ENCODE results near the gene CDH13. TPM values are rescaled to one million over a fixed set of nuclear protein-coding genes. Genes with fewer than 3 reads are reported as not detected.

Gene CDH13
- total RNA-seq, 2 donors from 2014 or later: 228 to 280 TPM

DNA sequence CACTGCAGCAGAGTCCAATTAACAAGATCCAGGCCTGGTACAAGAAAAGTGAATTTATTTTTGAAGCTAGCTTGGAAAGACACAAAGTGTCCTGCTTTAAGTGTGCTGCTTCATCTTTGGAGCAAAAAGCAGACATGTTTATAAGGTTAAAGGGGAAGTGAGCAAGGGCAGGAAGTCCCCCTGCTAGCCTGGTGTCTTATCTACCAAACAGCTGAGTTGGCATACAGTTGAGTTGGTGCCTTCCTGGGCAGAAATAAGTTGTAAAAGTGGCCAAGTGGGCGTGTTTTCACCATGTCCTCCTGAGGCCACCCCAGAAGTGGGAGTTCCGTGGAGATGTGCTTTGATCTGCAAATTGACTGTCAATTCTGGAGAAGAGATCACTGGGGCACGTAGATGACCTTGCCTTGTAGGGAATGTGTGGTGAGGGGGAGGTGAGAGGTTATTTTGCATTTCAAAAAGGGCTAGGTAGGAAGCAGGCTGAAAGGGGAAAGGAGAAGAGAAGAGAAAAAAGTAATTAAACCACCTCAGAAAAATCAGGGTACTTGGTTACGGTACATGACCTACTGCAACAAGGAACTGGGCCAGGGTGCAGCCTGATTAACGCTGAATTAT lies 1142.7 kb downstream of the CDH13 start:
- DNase-seq (ENCODE audit: low spot score): no peak
- TF ChIP-seq, protein P1, sequence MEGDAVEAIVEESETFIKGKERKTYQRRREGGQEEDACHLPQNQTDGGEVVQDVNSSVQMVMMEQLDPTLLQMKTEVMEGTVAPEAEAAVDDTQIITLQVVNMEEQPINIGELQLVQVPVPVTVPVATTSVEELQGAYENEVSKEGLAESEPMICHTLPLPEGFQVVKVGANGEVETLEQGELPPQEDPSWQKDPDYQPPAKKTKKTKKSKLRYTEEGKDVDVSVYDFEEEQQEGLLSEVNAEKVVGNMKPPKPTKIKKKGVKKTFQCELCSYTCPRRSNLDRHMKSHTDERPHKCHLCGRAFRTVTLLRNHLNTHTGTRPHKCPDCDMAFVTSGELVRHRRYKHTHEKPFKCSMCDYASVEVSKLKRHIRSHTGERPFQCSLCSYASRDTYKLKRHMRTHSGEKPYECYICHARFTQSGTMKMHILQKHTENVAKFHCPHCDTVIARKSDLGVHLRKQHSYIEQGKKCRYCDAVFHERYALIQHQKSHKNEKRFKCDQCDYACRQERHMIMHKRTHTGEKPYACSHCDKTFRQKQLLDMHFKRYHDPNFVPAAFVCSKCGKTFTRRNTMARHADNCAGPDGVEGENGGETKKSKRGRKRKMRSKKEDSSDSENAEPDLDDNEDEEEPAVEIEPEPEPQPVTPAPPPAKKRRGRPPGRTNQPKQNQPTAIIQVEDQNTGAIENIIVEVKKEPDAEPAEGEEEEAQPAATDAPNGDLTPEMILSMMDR (IDR thresholded peaks at IDR 0.05): no peak
- ATAC-seq (ENCODE audit: insufficient number of reproducible peaks, low FRiP score, low read depth): no peak
- Histone ChIP-seq H3K4me3 (no peak overlapping the region), H3K36me3 (no peaks in the 10 kb centered on the region), H3K4me1 (ENCODE audit: control insufficient read depth in 1 of 2, low read depth in 2 of 2) (peaks cover 0 to 13% of the 10 kb centered on the region in 2 donors), H3K27me3 (replicated peaks; ENCODE audit: insufficient read depth) (no peaks in the 10 kb centered on the region), H3K27ac (no peak overlapping the region), H3K9me3 (no peaks in the 10 kb centered on the region)

DNA sequence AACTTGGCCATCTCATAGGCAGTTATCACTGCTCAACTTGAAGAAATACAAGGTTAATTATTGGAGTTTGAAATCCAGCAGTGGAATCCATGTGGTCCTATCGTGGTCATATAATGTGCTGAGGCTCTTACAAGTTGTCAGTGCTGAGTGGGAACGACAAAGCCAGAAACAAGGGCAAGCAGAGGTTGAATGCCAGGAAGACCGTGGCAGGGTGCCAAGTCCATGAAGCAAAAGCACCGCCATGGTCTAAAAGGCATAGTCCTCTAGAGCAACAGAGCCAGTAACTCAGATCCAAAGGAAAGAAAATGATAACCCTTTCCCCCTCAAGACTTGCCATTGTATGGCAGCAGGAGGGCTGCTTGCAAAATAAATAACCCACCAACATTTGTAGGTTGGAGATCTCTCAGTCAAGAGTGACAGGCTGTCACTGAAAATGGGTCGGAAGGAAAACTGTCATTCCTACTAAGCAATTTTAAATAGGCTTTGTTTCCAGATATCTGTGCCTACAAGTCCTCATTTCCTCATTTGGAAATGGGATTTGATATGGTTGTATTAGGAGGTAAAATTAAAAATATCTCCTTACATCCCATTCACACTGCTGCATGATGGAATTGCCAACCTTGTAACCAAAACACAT lies 1144.7 kb downstream of the CDH13 start:
- Histone ChIP-seq H3K9me3 (no peaks in the 10 kb centered on the region), H3K27ac (no peak overlapping the region), H3K36me3 (no peaks in the 10 kb centered on the region), H3K4me3 (no peak overlapping the region), H3K27me3 (replicated peaks; ENCODE audit: insufficient read depth) (no peaks in the 10 kb centered on the region), H3K4me1 (ENCODE audit: control insufficient read depth in 1 of 2, low read depth in 2 of 2) (peaks cover 0 to 13% of the 10 kb centered on the region in 2 donors)
- ATAC-seq (ENCODE audit: insufficient number of reproducible peaks, low FRiP score, low read depth) (no peak), DNase-seq (ENCODE audit: low spot score) (peak; percentile 7)
- TF ChIP-seq, protein P1 (IDR thresholded peaks at IDR 0.05): no peak

DNA sequence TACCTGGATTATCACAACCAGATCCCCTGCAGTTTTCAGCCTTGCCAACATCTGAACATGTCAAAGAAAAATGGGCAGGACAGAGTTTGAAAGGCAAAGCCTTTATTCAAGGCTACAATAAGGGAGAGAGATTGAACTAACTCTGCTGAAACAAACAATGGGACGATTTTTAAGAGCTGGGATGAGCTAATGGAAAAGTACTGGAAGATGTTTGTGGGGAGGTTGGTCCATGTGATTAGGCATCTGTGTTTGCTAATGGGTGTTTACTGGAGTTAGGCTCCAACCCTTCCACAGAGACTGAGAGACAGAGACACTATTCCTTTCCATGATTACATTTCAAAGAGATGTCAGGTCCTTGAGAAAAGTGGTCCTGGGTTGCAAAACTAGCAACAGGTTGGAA lies 1146.0 kb downstream of the CDH13 start:
- H3K9me3 ChIP-seq: no peaks in the 10 kb centered on the region

DNA sequence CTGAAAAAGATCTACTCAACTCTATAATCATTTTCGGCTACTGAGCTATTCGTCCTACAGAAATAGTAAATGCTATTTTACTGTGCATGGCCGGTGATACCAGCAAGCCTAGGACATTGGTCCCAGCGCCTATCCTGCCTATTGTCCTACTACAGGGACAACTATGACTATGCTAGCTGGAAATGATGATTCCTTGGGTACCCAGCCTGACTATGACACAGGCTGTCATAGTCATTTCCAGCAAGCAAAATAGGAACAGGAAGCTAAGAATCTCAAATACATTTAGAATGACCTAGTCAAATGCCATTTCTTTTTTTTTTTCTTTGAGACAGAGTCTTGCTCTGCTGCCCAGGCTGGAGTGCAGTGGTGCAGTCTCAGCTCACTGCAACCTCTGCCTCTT lies 1147.3 kb downstream of the CDH13 start:
- TF ChIP-seq, protein P1 (IDR thresholded peaks at IDR 0.05): no peak
- ATAC-seq (ENCODE audit: insufficient number of reproducible peaks, low FRiP score, low read depth): no peak

More for the DNA sequence above, 1146.0 kb downstream of the CDH13 start:
- ATAC-seq (ENCODE audit: insufficient number of reproducible peaks, low FRiP score, low read depth): no peak
- no peak overlapping the region for H3K4me3 ChIP-seq
- no peaks in the 10 kb centered on the region for H3K27me3 ChIP-seq (replicated peaks; ENCODE audit: insufficient read depth)
- DNase-seq (ENCODE audit: low spot score): no peak
- no peaks in the 10 kb centered on the region for H3K36me3 ChIP-seq
- H3K4me1 ChIP-seq (ENCODE audit: control insufficient read depth in 1 of 2, low read depth in 2 of 2): peaks cover 0 to 13% of the 10 kb centered on the region in 2 donors
- TF ChIP-seq, protein P1 (IDR thresholded peaks at IDR 0.05): no peak
- no peak overlapping the region for H3K27ac ChIP-seq

DNA sequence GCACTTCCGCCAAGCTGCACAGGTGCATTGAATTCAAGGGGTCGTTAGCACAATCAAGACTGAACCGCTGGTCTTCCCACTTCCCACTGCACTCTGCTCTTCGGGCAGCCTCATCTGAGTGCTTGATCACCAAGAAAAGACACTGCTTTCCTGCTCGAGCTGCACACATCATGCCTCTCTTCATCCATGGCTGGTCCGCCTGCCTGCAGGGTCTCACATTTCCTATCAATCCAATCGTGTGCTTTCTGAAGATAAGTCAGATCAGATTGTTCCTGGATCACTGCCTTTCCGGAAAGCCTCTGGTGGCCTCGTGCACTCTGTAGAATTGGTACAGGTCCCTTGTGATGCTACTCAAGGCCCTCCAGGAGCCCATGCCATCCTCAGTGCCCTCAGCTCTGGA lies 1150.2 kb downstream of the CDH13 start:
- Histone ChIP-seq H3K4me3 (no peak overlapping the region), H3K9me3 (no peaks in the 10 kb centered on the region), H3K36me3 (no peaks in the 10 kb centered on the region), H3K27ac (no peak overlapping the region), H3K4me1 (ENCODE audit: control insufficient read depth in 1 of 2, low read depth in 2 of 2) (peaks cover 10 to 20% of the 10 kb centered on the region in 2 donors), H3K27me3 (replicated peaks; ENCODE audit: insufficient read depth) (no peaks in the 10 kb centered on the region)
- TF ChIP-seq, protein P1 (IDR thresholded peaks at IDR 0.05): no peak
- DNase-seq (ENCODE audit: low spot score) (no peak), ATAC-seq (ENCODE audit: insufficient number of reproducible peaks, low FRiP score, low read depth) (no peak)

More for the DNA sequence above, 1147.3 kb downstream of the CDH13 start:
- no peak for DNase-seq (ENCODE audit: low spot score)
- Histone ChIP-seq H3K9me3 (no peaks in the 10 kb centered on the region), H3K4me3 (no peak overlapping the region), H3K27me3 (replicated peaks; ENCODE audit: insufficient read depth) (no peaks in the 10 kb centered on the region), H3K36me3 (no peaks in the 10 kb centered on the region), H3K27ac (no peak overlapping the region), H3K4me1 (ENCODE audit: control insufficient read depth in 1 of 2, low read depth in 2 of 2) (peaks cover 0 to 18% of the 10 kb centered on the region in 2 donors)
